HepG2 (cell line): ENCODE data around the gene PCGF2. TPM values are rescaled to one million over a fixed set of nuclear protein-coding genes. Genes with fewer than 3 reads are reported as not detected.

Source experiments
- ELF4 ChIP-seq: sonication (generic); formaldehyde crosslinking; IDR thresholded peaks from 2 replicates; pipeline ENCODE4 v1.5.0; 2020; ENCODE audit warnings: missing genetic modification reagents, mild to moderate bottlenecking, moderate library complexity, borderline replicate concordance
- PHF8 ChIP-seq: sonication (generic); formaldehyde crosslinking; IDR thresholded peaks from 2 replicates; pipeline ENCODE4 v1.5.0; 2020; ENCODE audit warnings: missing genetic modification reagents
- POGK ChIP-seq: sonication (generic); formaldehyde crosslinking; conservative IDR thresholded peaks from 2 replicates; pipeline ENCODE4 v1.8.0; 2022; ENCODE audit warnings: mild to moderate bottlenecking, moderate library complexity, missing genetic modification reagents
- RFXAP ChIP-seq: sonication (generic); formaldehyde crosslinking; IDR thresholded peaks from 2 replicates; pipeline ENCODE4 v1.4.0; 2020; ENCODE audit warnings: missing genetic modification reagents, borderline replicate concordance
- SUZ12 ChIP-seq: fragments of 150-350 bp; IDR thresholded peaks from 2 replicates; pipeline ENCODE4 v1.6.1; 2014; ENCODE audit warnings: low read depth, low read length
- TARDBP ChIP-seq: sonication (generic); formaldehyde crosslinking; IDR thresholded peaks from 2 replicates; pipeline ENCODE4 v1.8.0; 2022; ENCODE audit warnings: mild to moderate bottlenecking, missing genetic modification reagents
- TCF12 ChIP-seq, 2 experiments: fragments of 450-650 bp in 1 of 2; sonication (generic) in 1 of 2; formaldehyde crosslinking in 1 of 2; IDR thresholded peaks; 2 replicates each; pipeline versions ENCODE4 v1.6.1 to v1.8.0; 2017 to 2022; ENCODE audit warnings: antibody characterized with exemption in 1 of 2, mild to moderate bottlenecking in 1 of 2, missing genetic modification reagents in 1 of 2, moderate library complexity in 1 of 2
- TIGD3 ChIP-seq: sonication (generic); formaldehyde crosslinking; IDR thresholded peaks from 2 replicates; pipeline ENCODE4 v1.5.1; 2020; ENCODE audit warnings: mild to moderate bottlenecking, missing genetic modification reagents, borderline replicate concordance
- ZBTB10 ChIP-seq: sonication (generic); formaldehyde crosslinking; IDR thresholded peaks from 2 replicates; pipeline ENCODE4 v1.4.0; 2020; ENCODE audit warnings: missing genetic modification reagents, borderline replicate concordance
- ZBTB26 ChIP-seq: IDR thresholded peaks from 2 replicates; pipeline ENCODE4 v1.6.1; 2016; ENCODE audit warnings: missing compliant biosample characterization, missing genetic modification reagents, borderline replicate concordance
- ZNF619 ChIP-seq: sonication (generic); formaldehyde crosslinking; IDR thresholded peaks from 2 replicates; pipeline ENCODE4 v1.4.0; 2020; ENCODE audit warnings: mild to moderate bottlenecking, missing genetic modification reagents
- ZNF674 ChIP-seq: sonication (generic); formaldehyde crosslinking; IDR thresholded peaks from 2 replicates; pipeline ENCODE4 v1.5.0; 2020; ENCODE audit warnings: low read depth, mild to moderate bottlenecking, missing genetic modification reagents
- ZNF687 ChIP-seq: sonication (generic); formaldehyde crosslinking; IDR thresholded peaks from 2 replicates; pipeline ENCODE4 v1.5.1; 2020; ENCODE audit warnings: mild to moderate bottlenecking, missing genetic modification reagents, moderate library complexity
- ZUFSP ChIP-seq: sonication (generic); formaldehyde crosslinking; IDR thresholded peaks from 2 replicates; pipeline ENCODE4 v1.9.0; 2021; ENCODE audit warnings: missing genetic modification reagents, mild to moderate bottlenecking, borderline replicate concordance
- polyA plus RNA-seq, 8 experiments: library from polyadenylated mRNA; depleted of rRNA in 3 of 8; stranded (reverse) in 7 of 8; unstranded in 1 of 8; fragments of >200 nt; fragmentation: Illumina TruSeq in 4 of 8; extraction: Trizol in 4 of 8; gene quantifications; 2 replicates each; pipeline versions ENCODE4 v1.2.1 to v1.2.3, GENCODE V29; 2011 to 2016; ENCODE audit warnings: low read depth in 4 of 8, missing spikeins in 1 of 8, mixed read lengths in 1 of 8; ENCODE audit not compliant: insufficient read depth in 1 of 8
- total RNA-seq, 5 experiments: library from RNA; depleted of rRNA; stranded (reverse); fragments of >200 nt; fragmentation: Illumina TruSeq; extraction: Trizol; gene quantifications; 2 replicates each; pipeline ENCODE4 v1.2.3, GENCODE V29; 2016; ENCODE audit warnings: low read depth in 1 of 5

Gene PCGF2
- total and polyA plus RNA-seq, 2 of the 13 experiments (the other 11 are each of a cell fraction or from before 2014, with no cell fraction given) = 11.6 to 29.4 TPM

- TF ChIP-seq PHF8 (CRISPR knock-in tag) (no peak; the same call in 1 of the 2 replicates), ZBTB10 (CRISPR knock-in tag) (no peak), ELF4 (CRISPR knock-in tag) (no peak), TARDBP (CRISPR knock-in tag) (peak; percentile 32; the same call in 1 of the 2 replicates), TIGD3 (CRISPR knock-in tag) (no peak), ZBTB26 (CRISPR knock-in tag) (0 out of 2 replicates have a peak, but pooled peaks have one; percentile 17), POGK (CRISPR knock-in tag) (no peak), ZNF619 (peak; percentile 75; the same call in 1 of the 2 replicates), ZNF687 (CRISPR knock-in tag) (peak; percentile 41), ZUFSP (CRISPR knock-in tag) (no peak), RFXAP (CRISPR knock-in tag) (no peak), SUZ12 (no peak), TCF12 (IDR thresholded peaks at IDR 0.05) (no peak), TCF12 (CRISPR knock-in tag; IDR thresholded peaks at IDR 0.05) (no peak), ZNF674 (CRISPR knock-in tag) (no peak)
Measured at GRCh38 chr17:38706505-38707216, 41.5 kb downstream of the PCGF2 start (continued).
